G401 (cell line): ENCODE results near the gene NT5DC2. TPM values are rescaled to one million over a fixed set of nuclear protein-coding genes. Genes with fewer than 3 reads are reported as not detected.

Experiments used
- DNase-seq: peaks from one replicate; pipeline ENCODE4 v3.0.0-alpha.2; 2015; ENCODE audit warnings: low spot score
- in situ Hi-C: cut with HindIII; loops from 2 replicates; pipeline ENCODE4 v1.10.0; 2016; ENCODE audit warnings: low sequenced_read_pairs, mixed read lengths
- total RNA-seq: library from RNA; depleted of rRNA; stranded (reverse); fragments of >200 nt; shearing (Covaris generic); gene quantifications from 2 replicates; pipeline ENCODE4 v1.2.3, GENCODE V29; 2014; rRNA removed

Gene NT5DC2
- total RNA-seq, 1 experiment from 2014 or later = 53.2 TPM

GRCh38 chr3:52479877-52480575 lies 53.6 kb downstream of the NT5DC2 start:
- in situ Hi-C loops = loop anchor here (10.0 kb wide), 1 partner anchor 165 kb away; no protein-coding TSS in a partner anchor
- no peak for DNase-seq

GRCh38 chr3:52479037-52479876 lies 54.4 kb downstream of the NT5DC2 start:
- in situ Hi-C loops = no loop called here

GRCh38 chr3:52477796-52478095 lies 55.9 kb downstream of the NT5DC2 start:
- DNase-seq = no peak
- in situ Hi-C loops = no loop called here

More at GRCh38 chr3:52479037-52479876, 54.4 kb downstream of the NT5DC2 start:
- no peak for DNase-seq

- in situ Hi-C loops = no loop called here
- no peak for DNase-seq
These were observed 56.4 kb downstream of the NT5DC2 start for GRCh38 chr3:52477076-52477795.

Other genes with a start within 250 kb of the NT5DC2 start
- gene GLYCTK, start 246.0 kb downstream of the NT5DC2 start, total RNA-seq = 14.8 and 24.5 TPM in 2 replicates
- gene DNAH1, start 217.5 kb downstream of the NT5DC2 start, total RNA-seq = 1.2 and 2.5 TPM in 2 replicates
- gene BAP1, start 123.8 kb downstream of the NT5DC2 start, total RNA-seq = 149 and 194 TPM in 2 replicates
- gene PHF7, start 123.2 kb downstream of the NT5DC2 start, total RNA-seq = 6.7 and 8.3 TPM in 2 replicates
- 0.10 and 0.98 TPM in 2 replicates for gene SEMA3G, start 88.8 kb downstream of the NT5DC2 start, total RNA-seq
- 86.7 and 117 TPM in 2 replicates for gene TNNC1, start 79.8 kb downstream of the NT5DC2 start, total RNA-seq
- 25.5 and 28.9 TPM in 2 replicates for gene NISCH, start 78.3 kb downstream of the NT5DC2 start, total RNA-seq
- not detected in 2 replicates for gene STAB1, start 38.5 kb downstream of the NT5DC2 start, total RNA-seq
- gene UQCC5, start 2.7 kb upstream of the NT5DC2 start, total RNA-seq = 4.2 and 48.9 TPM in 2 replicates
- gene PBRM1, start 152.1 kb upstream of the NT5DC2 start, total RNA-seq = 21.6 and 38.4 TPM in 2 replicates
- 127 and 216 TPM in 2 replicates for gene GNL3, start 152.2 kb upstream of the NT5DC2 start, total RNA-seq
- gene GLT8D1, start 171.9 kb upstream of the NT5DC2 start, total RNA-seq = 77.8 and 104 TPM in 2 replicates
- 80.3 and 99.9 TPM in 2 replicates for gene SPCS1, start 172.2 kb upstream of the NT5DC2 start, total RNA-seq
- 34.1 and 40.7 TPM in 2 replicates for gene NEK4, start 237.1 kb upstream of the NT5DC2 start, total RNA-seq
- not detected in 2 replicates for gene ITIH1, start 243.7 kb upstream of the NT5DC2 start, total RNA-seq